Activated naive CD8-positive, alpha-beta T cell treated with anti-CD3 and anti-CD28 coated beads, Interleukin-2, amount 50 U/mL, for 16 hours (primary cell): ENCODE data around the gene THG1L.
"Not testable (repeated sequence)": the region's sequence is repeated elsewhere in the genome, so short reads cannot be mapped to it uniquely, and the experiment has no call there.

Experiments
- DNase-seq: peaks from one replicate; pipeline ENCODE4 v3.0.0-alpha.2; 2020; ENCODE audit warnings: low read depth, low spot score

Gene THG1L

DNA sequence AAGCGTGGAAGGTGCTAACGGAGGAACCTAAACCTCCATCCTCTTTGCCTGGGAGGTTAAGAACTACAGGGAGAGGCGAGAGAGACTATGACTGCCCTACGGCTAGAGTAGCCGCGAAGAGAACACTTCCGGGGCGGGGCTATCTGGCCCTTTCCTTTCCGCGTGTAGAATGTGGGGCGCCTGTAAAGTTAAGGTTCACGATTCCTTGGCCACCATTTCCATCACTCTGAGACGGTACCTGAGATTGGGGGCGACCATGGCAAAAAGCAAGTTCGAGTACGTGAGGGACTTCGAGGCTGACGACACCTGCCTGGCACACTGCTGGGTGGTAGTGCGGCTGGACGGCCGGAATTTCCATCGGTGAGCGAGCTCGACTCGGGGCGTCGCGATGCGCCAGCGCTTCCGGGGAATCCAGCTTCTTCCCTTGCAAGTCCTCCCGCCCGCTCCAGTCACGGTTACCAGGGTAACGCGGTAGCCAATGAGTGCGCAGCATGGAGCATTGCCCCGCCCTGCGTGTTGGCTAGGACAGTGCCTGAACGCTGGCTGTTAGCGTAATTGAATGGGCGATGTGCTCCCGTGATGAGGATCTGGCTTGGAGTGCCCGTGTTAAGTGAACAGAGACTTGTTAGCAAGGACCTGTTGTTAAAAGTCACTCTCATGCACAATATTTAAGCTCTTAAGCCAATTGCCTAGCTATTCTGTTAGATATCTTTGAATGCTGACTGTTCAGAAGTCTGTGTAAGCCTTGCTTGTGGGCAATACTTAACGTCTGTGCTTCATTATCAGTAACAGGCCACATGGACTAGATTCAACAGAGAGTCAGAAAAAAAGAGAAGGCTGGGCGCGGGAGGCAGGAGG is at the start of gene THG1L:
Gene THG1L (plus strand): TSS at position 149 of the 858 bp plus-strand sequence. CDS start 21 bp downstream, at position 170.
- DNase-seq = peak; percentile 95

DNA sequence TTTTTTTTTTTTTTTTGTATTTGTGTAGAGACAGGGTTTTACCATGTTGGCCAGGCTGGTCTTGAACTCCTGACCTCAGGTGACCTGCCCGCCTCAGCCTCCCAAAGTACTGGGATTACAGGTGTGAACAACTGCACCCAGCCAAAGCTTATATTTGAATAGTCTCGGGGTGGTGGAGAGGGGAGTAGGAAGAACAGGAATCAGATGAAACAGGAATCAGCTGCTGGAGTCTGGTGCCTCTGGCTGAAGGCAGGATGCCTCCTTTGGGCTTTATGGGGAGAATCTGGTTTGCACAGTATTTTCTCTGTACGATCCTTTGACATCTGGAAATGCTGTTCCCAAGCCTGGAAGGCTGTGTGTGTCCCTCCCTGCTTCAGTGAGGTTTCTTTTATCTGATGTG is 49.0 kb upstream of the THG1L start:
- no peak for DNase-seq

DNA sequence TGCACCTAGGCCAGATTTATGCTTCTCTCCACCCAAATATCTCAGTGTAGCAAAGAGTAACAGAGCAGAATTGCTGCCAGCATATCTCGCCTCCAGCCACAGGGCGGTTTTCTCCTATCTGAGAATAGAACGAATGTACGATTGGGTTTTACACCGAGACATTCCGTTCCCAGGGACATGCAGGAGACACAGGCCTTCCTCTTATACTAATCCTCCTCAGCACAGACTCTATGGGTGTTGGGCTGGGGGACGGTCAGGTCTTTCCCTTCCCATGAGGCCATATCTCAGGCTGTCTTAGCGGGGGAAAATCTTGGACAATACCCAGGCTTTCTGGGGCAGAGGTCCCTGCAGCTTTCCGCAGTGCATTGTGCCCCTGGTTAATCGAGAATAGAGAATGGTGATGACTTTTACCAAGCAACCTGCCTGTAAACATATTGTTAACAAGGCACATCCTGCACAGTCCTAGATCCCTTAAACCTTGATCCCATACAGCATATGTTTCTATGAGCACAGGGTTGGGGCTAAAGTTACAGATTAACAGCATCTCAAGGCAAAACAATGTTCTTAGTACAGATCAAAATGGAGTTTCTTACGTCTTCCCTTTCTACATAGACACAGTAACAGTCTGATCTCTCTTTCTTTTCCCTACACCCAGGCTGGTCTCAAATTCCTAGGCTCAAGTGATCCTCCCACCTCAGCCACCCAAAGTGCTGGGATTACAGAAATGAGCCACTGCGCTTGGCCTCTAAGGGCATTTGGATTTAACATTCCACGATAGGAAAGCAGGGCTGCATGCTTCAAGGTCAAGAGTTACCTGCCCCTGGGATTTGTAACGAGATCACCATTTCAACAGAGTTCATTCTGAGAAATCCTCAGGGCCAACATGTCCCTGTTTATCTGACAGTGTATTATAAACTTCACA is 44.7 kb upstream of the THG1L start:
- DNase-seq = not testable (repeated sequence)

DNA sequence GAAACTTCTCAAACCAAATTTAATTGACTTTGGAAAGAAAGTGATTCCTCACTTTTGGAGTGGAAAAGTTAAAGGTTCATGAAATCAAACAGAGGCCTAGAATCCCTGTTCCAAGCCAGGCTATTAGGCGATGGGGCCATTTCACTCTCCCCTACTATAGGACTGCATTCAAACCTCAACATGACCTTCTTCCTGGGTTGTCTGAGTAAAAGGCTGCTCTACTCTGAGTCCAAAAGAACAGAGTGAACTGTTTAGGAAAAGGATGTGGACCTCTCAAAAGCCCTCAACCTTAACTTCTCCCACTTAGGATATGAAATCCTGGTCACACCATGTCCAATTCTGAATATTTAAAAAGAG is 44.0 kb upstream of the THG1L start:
- DNase-seq = no peak

DNA sequence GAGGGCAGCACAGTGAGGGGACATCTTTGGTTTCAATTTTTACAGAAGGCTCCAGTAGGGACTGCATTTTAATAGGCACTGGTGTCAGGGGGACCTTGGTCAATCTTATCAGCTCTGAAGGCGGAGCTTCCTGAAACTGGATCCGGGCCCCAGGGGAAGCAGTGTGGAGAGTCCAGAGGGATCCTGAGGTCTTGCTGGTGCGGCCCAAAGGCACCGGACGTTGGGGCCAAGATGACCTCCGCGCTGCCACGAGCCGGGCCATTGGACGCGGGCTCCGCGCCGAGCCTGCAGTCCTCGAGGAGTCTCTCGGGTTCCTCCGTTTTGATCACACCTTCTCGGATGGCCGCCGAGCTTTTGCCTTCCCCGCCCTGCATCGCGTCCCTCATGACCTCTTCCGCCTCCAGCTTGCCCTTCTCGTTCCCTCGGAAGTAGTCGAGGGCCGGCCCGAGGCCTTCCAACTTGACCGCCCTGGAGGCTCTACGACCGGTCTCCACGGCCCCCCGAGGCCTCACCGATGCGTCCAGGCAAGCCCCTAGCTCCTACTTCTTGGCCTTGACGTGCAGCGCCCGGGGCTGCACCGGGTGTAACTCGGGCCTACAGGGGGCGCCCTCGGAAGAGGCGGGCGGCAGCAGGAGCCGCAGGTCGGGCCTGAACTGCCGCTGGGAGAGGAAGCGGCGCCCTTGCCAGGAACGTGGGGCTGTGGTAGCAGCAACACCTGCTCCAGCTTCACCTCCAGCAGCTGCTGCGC is 41.1 kb upstream of the THG1L start:
- DNase-seq = no peak

DNA sequence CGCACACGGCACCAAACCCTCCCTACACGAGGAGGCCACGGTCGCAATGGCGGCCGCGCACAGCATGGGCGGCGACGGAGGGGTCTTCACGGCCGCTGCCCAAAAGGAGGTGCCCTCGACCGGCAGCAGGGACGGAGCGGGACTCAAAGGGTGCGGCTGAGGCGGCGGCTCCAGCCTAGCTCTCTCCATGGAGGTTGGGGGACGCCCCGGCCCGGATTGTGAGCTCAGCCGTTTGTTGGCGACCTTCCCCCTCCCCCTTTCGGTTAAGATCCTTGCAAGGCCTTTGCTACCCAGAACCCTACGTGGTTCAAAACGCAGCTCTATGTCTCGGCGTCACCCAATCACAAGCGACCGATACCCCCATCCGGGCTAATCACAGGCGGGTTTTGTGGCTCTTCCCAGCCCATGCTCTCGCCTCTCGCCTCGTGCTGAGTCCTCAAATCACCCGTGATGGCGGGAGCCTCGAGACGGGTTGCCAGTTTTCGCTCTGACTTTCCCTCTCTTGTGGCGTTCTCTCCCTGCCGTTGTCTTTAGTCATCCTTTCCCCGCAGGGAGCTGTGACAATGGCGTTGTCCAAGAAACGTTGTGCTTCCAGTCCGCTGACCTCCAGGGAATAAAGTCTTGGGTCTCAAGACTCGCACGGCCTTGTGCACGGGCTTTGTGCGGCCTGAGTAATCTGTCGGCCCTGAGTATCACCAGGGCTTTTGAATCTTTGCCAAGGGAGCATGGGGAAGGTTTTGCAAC is 40.4 kb upstream of the THG1L start:
- DNase-seq = no peak

DNA sequence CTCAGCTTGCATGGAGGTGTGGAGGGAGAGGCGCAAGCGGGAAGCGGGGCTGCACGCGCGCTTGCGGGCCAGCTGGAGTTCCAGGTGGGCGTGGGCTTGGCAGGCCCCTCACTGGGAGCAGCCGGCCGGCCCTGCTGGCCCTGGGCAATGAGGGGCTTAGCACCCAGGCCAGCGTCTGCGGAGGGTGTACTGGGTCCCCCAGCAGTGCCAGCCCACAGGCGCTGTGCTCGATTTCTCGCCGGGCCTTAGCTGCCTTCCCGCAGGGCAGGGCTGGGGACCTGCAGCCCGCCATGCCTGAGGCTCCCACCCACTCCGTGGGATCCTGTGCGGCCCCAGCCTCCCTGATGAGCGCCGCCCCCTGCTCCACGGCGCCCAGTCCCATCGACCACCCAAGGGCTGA is 37.4 kb upstream of the THG1L start:
- DNase-seq = not testable (repeated sequence)

DNA sequence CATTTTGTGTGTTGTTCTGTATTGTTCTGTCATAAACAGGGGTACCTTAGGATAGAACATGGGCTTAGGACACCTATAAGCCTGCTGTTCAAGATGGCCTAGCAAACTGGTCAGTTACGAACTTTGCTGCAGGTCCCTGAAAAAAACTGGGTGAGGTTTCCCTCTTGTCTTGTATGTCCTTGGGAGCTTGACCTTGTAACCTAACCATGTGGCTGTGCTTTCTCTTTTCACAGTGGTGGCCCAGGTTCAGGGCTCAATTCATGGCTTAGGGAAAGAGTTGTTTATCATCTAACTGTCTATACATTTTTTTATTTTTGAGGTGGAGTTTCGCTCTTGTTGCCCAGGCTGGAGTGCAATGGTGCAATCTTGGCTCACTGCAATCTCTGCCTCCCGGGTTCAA is 35.1 kb upstream of the THG1L start:
- DNase-seq = not testable (repeated sequence)

DNA sequence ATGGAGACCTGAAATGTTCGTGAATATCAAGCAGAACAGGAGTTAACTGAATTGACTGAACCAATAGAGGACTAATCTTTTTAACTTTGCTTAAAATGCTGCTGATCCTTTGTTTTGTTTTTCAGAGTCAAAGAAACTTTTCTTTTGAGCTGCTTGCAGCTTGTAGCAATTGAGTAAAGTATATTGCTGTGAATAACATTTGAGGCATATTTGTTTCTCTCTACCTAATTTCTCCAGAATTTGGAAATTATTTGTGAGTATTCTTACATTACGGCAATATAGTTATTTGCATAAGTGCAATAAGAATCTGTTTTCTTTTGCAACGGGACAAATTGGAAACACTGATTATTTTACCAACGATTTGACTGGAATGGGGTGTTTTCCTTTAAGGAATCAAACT is 32.5 kb upstream of the THG1L start:
- not testable (repeated sequence) for DNase-seq

DNA sequence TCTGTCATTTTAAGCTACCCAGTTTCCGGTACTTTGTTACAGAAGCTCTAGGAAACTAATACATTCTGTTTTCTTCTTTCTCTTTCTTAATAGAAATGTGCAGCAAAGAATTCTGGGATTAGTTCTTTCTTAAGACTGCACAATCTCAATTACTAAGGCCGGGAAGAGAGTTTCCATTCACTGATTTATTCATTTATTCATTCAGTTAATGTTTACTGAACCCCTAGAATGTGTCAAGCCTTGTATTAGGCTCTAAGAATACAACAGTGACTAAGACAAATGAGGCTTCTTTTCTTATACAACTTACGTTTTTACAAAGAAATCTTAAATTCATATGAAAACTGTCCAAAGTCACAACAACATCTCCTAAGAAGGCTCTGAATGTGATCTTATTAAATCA is 27.5 kb upstream of the THG1L start:
- no peak for DNase-seq

DNA sequence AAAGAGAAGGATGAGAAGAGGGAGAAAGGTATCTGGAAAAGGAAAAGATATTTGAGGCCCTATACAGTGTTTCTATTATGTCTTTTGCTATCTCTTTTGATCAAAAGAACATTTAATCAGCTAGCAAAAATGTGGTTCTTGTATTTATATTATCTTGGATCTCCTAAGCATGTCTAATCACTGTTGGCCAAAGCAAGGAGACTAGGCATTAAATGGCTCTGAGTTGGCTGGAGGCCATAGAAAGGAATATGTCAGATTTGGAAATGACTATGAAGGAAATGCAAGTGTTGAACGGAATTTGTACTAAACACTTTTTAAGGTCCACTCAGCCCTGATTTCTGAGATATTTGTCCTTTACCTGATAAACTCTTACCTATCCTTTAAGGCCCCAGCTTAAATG is 22.4 kb upstream of the THG1L start:
- DNase-seq = no peak

DNA sequence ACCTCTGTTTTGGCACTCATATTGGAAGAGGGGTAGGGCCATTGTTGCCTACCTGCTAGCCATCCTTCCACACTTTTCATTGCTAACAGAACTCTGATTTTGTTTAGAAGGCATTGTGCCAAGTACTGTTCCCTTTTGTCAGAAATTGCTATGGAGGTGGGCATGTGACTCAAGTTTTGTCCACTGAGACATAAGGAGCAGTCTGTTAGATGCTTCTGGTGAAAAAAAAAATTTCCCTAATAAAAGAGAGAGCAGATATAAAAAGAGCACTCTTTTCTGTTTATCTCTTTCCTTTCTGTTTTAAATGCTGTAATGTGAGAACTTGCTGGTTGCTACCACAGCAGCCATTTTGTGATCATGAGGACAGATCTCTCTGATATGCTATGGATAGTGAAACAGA is 21.9 kb upstream of the THG1L start:
- DNase-seq = no peak

DNA sequence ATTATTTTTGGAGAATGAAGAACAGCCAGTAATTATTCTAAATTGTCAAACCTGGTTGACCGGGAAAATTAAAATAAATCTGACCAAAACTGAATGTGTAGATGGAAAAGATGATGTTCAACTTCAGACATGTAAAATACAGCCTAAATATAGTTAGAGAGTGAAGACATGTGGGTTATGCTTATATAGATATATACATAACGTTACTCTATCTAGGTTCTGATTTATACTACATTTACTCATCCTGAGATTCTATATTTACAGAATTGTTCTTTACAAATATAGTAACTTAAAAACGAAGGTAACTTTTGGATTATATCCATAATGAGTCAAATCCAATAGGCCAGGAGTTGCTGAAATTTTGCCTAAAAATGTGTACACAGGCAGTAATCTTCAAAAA is 20.8 kb upstream of the THG1L start:
- no peak for DNase-seq

DNA sequence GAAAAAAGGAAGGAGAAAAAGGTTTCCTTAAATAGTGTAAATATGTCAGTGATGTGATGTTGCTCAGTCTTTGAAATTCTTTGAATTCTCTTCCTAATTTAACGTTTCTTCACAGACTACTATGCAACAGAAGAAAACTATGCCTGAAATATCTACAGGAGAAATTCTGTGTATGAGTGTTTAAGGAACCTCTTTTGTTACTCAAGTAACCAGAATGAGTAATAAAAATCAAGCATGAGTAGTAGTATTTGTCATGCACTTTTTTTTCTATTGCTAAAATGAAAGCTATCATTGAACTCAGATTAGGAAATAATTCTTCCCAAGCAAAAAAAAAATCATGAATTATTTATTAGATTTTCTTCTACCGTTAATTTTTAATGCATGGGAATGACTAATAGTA is 20.3 kb upstream of the THG1L start:
- no peak for DNase-seq

DNA sequence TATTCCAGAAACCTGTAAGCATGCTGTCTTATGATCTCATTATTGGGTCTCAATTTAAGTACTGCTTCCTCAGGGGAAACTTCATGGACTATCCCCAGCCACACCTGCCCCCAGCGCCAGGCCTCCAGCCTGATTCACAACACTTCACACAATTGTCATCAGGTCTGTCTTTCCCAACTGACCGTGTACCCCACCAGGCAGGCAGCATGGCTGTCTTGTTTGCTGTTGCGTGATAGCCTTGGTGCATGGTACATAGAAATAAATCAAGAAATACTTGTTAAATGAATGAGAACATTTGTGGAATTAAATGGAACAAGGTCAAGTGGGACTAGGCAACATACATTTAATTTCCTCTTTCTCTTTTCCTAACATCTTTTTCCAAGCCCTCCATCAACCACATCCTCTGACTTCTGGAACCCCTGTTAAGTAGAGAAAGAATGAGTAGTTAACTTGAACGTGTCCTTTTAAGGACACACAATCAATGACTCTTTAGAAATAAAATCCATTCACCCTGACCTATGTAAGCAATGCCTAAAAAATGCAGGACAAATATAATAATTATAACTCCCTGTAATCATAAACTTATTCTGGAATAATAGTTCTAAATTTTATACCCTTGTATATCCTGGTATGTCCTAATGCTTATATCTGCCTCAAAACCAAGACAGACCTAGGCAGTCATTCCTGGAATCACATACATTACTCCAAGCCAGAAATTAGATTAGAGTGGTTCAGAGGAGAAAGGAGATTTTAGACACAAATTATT is 17.2 kb upstream of the THG1L start:
- no peak for DNase-seq

DNA sequence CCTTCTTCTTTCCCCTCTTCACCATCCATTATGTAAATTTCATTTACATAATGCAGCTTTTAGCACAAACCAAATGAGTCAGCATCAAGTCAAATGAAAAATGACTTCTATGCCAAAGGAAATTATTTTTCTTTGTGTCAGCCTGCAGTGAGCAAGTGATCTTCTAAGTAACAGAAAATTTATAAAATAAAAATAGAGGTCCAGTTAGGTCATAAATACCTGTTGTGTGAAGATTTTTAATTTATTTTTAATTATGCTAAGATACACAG is 16.7 kb upstream of the THG1L start:
- no peak for DNase-seq

DNA sequence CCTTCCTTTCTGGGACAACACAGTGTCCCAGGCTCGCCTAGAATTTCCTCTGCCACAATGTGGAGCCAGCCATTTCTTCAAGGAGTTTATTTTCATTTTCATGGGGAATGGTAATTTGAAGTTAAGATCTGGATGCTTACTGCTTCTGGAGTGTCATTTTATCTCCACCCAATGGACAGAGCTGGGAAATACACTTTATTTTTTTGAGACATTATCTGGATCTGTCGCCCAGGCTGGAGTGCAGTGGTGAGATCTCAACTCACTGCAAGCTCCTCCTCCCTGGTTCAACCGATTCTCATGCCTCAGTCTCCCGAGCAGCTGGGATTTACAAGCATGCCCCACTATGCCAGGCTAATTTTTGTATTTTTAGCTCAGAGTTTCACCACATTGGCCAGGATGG is 12.7 kb upstream of the THG1L start:
- no peak for DNase-seq

DNA sequence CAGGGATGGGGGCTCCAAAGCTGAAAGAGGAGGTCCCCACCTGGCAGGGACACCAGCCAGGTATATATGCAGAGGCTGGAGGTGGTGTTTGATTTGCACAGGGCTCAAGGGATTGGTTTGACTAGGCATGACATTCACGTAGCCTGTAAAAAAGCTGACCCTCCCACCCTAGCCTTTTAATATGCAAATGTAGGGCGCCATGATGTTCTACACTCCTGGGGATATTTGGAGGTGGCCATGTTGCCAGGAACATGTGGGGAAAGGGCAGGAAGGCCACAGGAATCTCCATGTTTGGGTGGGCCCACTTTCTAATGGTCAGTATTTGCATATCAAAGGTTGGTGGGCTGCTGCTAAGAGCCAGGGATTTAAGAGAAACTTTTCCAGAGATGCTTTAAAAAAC is 12.0 kb upstream of the THG1L start:
- no peak for DNase-seq

DNA sequence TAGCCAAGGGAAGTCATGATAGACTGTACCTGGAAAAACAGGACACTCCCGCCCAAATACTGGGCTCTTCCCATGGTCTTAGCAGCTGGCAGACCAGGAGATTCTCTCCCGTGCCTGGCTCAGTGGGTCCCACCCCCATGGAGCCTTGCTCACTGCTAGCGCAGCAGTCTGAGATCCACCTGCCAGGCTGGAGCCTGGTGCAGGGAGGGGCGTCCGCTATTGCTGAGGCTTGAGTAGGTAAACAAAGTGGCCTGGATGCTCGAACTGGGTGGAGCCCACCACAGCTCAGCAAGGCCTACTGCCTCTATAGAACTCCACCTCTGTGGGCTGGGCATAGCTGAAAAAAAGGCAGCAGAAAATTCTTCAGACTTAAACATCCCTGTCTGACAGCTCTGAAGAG is 10.1 kb upstream of the THG1L start:
- DNase-seq = no peak

DNA sequence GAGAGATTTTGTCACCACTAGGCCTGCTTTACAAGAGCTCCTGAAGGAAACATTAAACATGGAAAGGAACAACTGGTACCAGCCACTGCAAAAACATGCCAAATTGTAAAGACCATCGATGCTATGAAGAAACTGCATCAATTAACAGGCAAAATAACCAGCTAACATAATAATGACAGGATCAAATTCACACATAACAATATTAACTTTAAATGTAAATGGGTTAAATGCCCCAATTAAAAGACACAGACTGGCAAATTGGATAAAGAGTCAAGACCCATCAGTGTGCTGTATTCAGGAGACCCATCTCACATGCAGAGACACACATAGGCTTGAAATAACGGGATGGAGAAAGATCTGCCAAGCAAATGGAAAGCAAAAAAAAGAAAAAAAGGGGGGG is 8.3 kb upstream of the THG1L start:
- not testable (repeated sequence) for DNase-seq

DNA sequence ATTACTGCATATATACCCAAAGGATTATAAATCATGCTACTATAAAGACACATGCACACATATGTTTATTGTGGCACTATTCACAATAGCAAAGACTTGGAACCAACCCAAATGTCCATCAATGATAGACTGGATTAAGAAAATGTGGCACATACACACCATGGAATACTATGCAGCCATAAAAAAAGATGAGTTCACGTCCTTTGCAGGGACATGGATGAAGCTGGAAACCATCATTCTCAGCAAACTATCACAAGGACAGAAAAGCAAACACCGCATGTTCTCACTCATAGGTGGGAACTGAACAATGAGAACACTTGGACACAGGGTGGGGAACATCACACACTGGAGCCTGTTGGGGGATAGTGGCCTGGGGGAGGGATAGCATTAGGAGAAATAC is 4.6 kb upstream of the THG1L start:
- DNase-seq = not testable (repeated sequence)
